Fibroblast of lung (primary cell): ENCODE data around the gene MACF1. TPM values are rescaled to one million over a fixed set of nuclear protein-coding genes. Genes with fewer than 3 reads are reported as not detected.

ENCODE experiments used
- DNase-seq, 2 donors: peaks; one replicate each; pipeline versions ENCODE4 v3.0.0 to v3.0.0-alpha.2; 2010; ENCODE audit warnings: low read depth in 2 of 2
- H2AFZ ChIP-seq: 2 replicates; pipeline ENCODE4 v1.5.1; 2012; ENCODE audit warnings: low read length, control low read depth, inconsistent platforms
- H3K27ac ChIP-seq: 2 replicates; pipeline ENCODE4 v1.5.1; 2011; ENCODE audit warnings: low read length, control low read depth; ENCODE audit not compliant: insufficient read depth
- H3K27me3 ChIP-seq: 2 replicates; pipeline ENCODE4 v1.5.1; 2011; ENCODE audit warnings: mild to moderate bottlenecking, low read length; ENCODE audit not compliant: control insufficient read depth, insufficient read depth
- H3K36me3 ChIP-seq: 2 replicates; pipeline ENCODE4 v1.5.1; 2011; ENCODE audit warnings: low read length; ENCODE audit not compliant: control insufficient read depth, insufficient read depth
- H3K4me1 ChIP-seq: 2 replicates; pipeline ENCODE4 v1.5.1; 2011; ENCODE audit warnings: low read length; ENCODE audit not compliant: control insufficient read depth, insufficient read depth; ENCODE audit errors: extremely low read depth
- H3K4me2 ChIP-seq: 2 replicates; pipeline ENCODE4 v1.5.1; 2011; ENCODE audit warnings: low read length, control low read depth; ENCODE audit not compliant: insufficient read depth; ENCODE audit errors: extremely low read depth
- H3K4me3 ChIP-seq, 4 experiments: fragments of 200-600 bp in 1 of 4; sonication (generic) in 1 of 4; replicated peaks in 1 of 4; 2 replicates each; pipeline ENCODE4 v1.5.1; 2011 to 2016; ENCODE audit warnings: low read length in 4 of 4, low read depth in 3 of 4, mild to moderate bottlenecking in 3 of 4, control low read depth in 2 of 4, inconsistent platforms in 1 of 4, mixed read lengths in 1 of 4; ENCODE audit not compliant: insufficient read depth in 1 of 4; ENCODE audit errors: control extremely low read depth in 1 of 4
- H3K79me2 ChIP-seq: 2 replicates; pipeline ENCODE4 v1.5.1; 2012; ENCODE audit warnings: mild to moderate bottlenecking, low read length, inconsistent platforms; ENCODE audit not compliant: control insufficient read depth, insufficient read depth
- H3K9ac ChIP-seq: 2 replicates; pipeline ENCODE4 v1.5.1; 2011; ENCODE audit warnings: mild to moderate bottlenecking, low read length, control low read depth; ENCODE audit not compliant: insufficient read depth
- H3K9me3 ChIP-seq: 2 replicates; pipeline ENCODE4 v1.5.1; 2012; ENCODE audit warnings: low read depth, low read length; ENCODE audit not compliant: control insufficient read depth, insufficient read depth
- H4K20me1 ChIP-seq: 2 replicates; pipeline ENCODE4 v1.5.1; 2011; ENCODE audit warnings: low read length; ENCODE audit not compliant: control insufficient read depth, insufficient read depth; ENCODE audit errors: extremely low read depth
- EZH2 ChIP-seq: IDR thresholded peaks from 2 replicates; pipeline ENCODE4 v1.5.1; 2012; ENCODE audit warnings: low read length, control low read depth, mild to moderate bottlenecking; ENCODE audit errors: missing control alignments
- polyA plus RNA-seq, 2 donors: library from polyadenylated mRNA; depleted of rRNA in 1 of 2; stranded (reverse) in 1 of 2; unstranded in 1 of 2; fragments of >200 nt; gene quantifications; 2 replicates each; pipeline ENCODE4 v1.2.1, GENCODE V29; 2011 to 2012; ENCODE audit warnings: missing spikeins in 1 of 2
- total RNA-seq: library from RNA; depleted of rRNA; stranded (reverse); fragments of >200 nt; gene quantifications from 2 replicates; pipeline ENCODE4 v1.2.1, GENCODE V29; 2014
- TF ChIP-seq, protein P1 (sequence below), 2 donors: IDR thresholded peaks in 1 of 2; conservative IDR thresholded peaks in 1 of 2; 1 replicate in 1 of 2; 2 replicates in 1 of 2; pipeline ENCODE4 v1.5.1; 2011 to 2012; ENCODE audit warnings: low read length in 2 of 2, control low read depth in 1 of 2, inconsistent platforms in 1 of 2, low read depth in 1 of 2, mild to moderate bottlenecking in 1 of 2

MACF1 gene
- total and polyA plus RNA-seq, 2 donors (not counting 1 experiment from before 2014, with no cell fraction given), result 178 to 414 TPM

DNA sequence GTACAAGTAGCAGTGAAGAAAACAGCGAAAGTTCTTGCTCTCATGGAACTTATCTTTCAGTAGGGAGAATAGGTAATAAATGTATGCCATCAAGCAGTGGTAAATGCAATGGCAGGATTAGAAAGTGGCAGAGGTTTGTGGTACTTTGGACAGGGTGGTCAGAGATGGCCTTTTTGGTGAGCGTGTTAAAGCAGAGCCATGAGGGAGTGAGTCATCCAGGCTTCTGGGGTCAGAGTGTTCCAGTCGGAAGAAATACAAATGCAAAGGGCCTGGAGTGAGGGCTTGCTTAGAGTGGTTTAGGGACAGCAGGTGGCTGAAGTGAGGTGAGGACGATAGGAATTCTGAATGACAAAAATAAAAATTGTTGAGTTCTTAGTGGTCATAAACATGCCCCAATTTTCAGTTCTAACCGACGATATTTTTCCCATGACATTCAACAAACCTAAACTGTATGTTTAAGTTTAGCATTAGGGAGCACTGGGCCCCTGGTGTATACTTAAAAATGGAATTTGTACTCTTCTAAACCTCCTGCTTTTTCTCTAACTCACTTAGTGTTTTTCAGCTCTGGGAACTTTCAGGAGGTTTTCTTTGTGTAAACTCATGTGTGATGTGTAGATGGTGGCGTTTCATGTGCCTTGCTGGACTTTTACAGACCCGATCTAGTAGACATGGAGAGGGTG, 78.2 kb downstream of the MACF1 start:
- peaks cover 2% of the 10 kb centered on the region for H4K20me1 ChIP-seq
- TF ChIP-seq, protein P1, sequence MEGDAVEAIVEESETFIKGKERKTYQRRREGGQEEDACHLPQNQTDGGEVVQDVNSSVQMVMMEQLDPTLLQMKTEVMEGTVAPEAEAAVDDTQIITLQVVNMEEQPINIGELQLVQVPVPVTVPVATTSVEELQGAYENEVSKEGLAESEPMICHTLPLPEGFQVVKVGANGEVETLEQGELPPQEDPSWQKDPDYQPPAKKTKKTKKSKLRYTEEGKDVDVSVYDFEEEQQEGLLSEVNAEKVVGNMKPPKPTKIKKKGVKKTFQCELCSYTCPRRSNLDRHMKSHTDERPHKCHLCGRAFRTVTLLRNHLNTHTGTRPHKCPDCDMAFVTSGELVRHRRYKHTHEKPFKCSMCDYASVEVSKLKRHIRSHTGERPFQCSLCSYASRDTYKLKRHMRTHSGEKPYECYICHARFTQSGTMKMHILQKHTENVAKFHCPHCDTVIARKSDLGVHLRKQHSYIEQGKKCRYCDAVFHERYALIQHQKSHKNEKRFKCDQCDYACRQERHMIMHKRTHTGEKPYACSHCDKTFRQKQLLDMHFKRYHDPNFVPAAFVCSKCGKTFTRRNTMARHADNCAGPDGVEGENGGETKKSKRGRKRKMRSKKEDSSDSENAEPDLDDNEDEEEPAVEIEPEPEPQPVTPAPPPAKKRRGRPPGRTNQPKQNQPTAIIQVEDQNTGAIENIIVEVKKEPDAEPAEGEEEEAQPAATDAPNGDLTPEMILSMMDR (conservative IDR thresholded peaks at IDR 0.05 in 1 of 2, IDR thresholded peaks at IDR 0.05 in 1 of 2; ENCODE audit: low read depth in 1 of 2, low read length in 2 of 2), result no peak
- TF ChIP-seq EZH2, result no peak
- no peak overlapping the region for H3K9ac ChIP-seq
- H3K4me2 ChIP-seq, result no peak overlapping the region
- no peaks in the 10 kb centered on the region for H3K4me1 ChIP-seq
- peak; percentile 30 to 46 for DNase-seq
- peaks cover 10% of the 10 kb centered on the region for H3K36me3 ChIP-seq
- H2AFZ ChIP-seq, result no peak overlapping the region
- H3K4me3 ChIP-seq, result no peak overlapping the region
- H3K27me3 ChIP-seq, result no peaks in the 10 kb centered on the region
- H3K27ac ChIP-seq, result no peak overlapping the region
- peaks cover 21% of the 10 kb centered on the region for H3K79me2 ChIP-seq
- H3K9me3 ChIP-seq, result no peaks in the 10 kb centered on the region

DNA sequence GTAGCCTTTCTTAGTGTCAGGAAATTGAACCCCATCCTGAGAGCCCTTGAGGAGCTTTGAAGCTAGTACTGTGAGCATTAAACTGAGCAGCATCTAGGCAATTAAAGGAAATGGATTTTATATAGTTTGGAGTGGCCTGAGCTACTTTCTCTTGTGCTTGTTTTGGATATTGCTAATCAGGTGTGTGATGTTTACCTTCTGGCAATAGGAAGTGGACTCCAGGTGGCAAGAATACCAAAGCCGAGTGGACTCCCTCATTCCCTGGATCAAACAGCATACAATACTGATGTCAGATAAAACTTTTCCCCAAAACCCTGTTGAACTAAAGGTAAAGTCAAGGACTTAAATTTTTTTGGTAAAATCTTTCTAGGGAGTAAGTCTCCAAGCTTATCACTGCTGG, 79.4 kb downstream of the MACF1 start:
- Histone ChIP-seq H3K79me2 (peaks cover 14% of the 10 kb centered on the region), H3K4me1 (no peaks in the 10 kb centered on the region), H2AFZ (no peak overlapping the region), H3K4me3 (no peak overlapping the region), H3K9me3 (no peaks in the 10 kb centered on the region), H3K27ac (no peak overlapping the region), H4K20me1 (peaks cover 2% of the 10 kb centered on the region), H3K27me3 (no peaks in the 10 kb centered on the region), H3K9ac (no peak overlapping the region), H3K4me2 (no peak overlapping the region), H3K36me3 (peaks cover 11% of the 10 kb centered on the region)
- TF ChIP-seq EZH2, result no peak
- TF ChIP-seq, protein P1 (conservative IDR thresholded peaks at IDR 0.05 in 1 of 2, IDR thresholded peaks at IDR 0.05 in 1 of 2; ENCODE audit: low read depth in 1 of 2, low read length in 2 of 2), result no peak
- no peak for DNase-seq

DNA sequence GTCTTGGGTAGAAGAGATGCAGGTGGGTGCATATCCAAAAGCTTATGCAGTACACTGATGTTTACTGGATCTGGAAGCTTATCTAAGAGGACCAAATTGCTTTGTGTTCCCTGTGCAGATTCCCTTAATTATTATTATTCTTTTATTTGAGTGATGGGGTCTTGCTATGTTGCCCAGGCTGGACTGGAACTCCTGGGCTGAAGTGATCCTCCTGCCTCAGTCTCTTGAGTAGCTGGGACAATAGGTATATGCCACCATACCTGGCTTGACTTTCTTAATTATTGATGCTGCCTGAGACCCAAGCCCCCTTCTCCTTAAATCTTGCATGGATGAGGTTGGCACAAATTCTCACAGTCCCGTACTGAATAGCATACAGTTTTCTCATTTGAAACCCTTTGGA, 83.0 kb downstream of the MACF1 start:
- Histone ChIP-seq H3K9ac (no peak overlapping the region), H3K4me1 (no peaks in the 10 kb centered on the region), H4K20me1 (no peaks in the 10 kb centered on the region), H3K79me2 (no peaks in the 10 kb centered on the region), H3K4me2 (no peak overlapping the region), H3K27me3 (no peaks in the 10 kb centered on the region), H3K9me3 (no peaks in the 10 kb centered on the region), H3K27ac (no peak overlapping the region), H3K4me3 (no peak overlapping the region), H3K36me3 (peaks cover 20% of the 10 kb centered on the region), H2AFZ (no peak overlapping the region)
- TF ChIP-seq, protein P1 (conservative IDR thresholded peaks at IDR 0.05 in 1 of 2, IDR thresholded peaks at IDR 0.05 in 1 of 2; ENCODE audit: low read depth in 1 of 2, low read length in 2 of 2), result no peak
- no peak for TF ChIP-seq EZH2
- no peak for DNase-seq
